Loucy (cell line): ENCODE measurements around the gene ALG14.

Source experiments
- H2AFZ ChIP-seq: fragments of 200-600 bp; sonication (generic); 2 replicates; pipeline ENCODE4 v1.6.0; 2016; ENCODE audit warnings: antibody characterized with exemption, mild to moderate bottlenecking, low read length, moderate library complexity
- H3F3A ChIP-seq: fragments of 200-600 bp; 2 replicates; pipeline ENCODE4 v1.6.0; 2016; ENCODE audit warnings: antibody characterized with exemption, low read depth, mild to moderate bottlenecking
- H3K27me3 ChIP-seq: fragments of 200-600 bp; sonication (generic); 2 replicates; pipeline ENCODE4 v1.6.1; 2014; ENCODE audit warnings: low read length, mild to moderate bottlenecking; ENCODE audit not compliant: insufficient read depth, poor library complexity, severe bottlenecking
- H3K36me3 ChIP-seq: fragments of 200-600 bp; sonication (generic); 2 replicates; pipeline ENCODE4 v1.6.1; 2016; ENCODE audit warnings: low read length; ENCODE audit not compliant: insufficient read depth
- H3K4me1 ChIP-seq: fragments of 200-600 bp; sonication (generic); 2 replicates; pipeline ENCODE4 v1.5.1; 2014; ENCODE audit warnings: low read length, mild to moderate bottlenecking; ENCODE audit not compliant: insufficient read depth, poor library complexity, severe bottlenecking
- H3K4me2 ChIP-seq: fragments of 200-600 bp; sonication (generic); 2 replicates; pipeline ENCODE4 v1.6.0; 2014; ENCODE audit warnings: antibody characterized with exemption, low read length, low read depth, mild to moderate bottlenecking; ENCODE audit not compliant: poor library complexity, severe bottlenecking
- H3K4me3 ChIP-seq: fragments of 200-600 bp; sonication (generic); 2 replicates; pipeline ENCODE4 v1.5.1; 2014; ENCODE audit warnings: low read length, mild to moderate bottlenecking, mixed read lengths; ENCODE audit not compliant: poor library complexity, severe bottlenecking
- H3K79me2 ChIP-seq: fragments of 200-600 bp; sonication (generic); 2 replicates; pipeline ENCODE4 v1.6.1; 2014; ENCODE audit warnings: low read length; ENCODE audit not compliant: insufficient read depth
- H3K9ac ChIP-seq: fragments of 200-600 bp; sonication (generic); 2 replicates; pipeline ENCODE4 v1.6.0; 2014; ENCODE audit warnings: mild to moderate bottlenecking, low read depth, low read length, moderate library complexity; ENCODE audit not compliant: poor library complexity, severe bottlenecking
- H3K9me2 ChIP-seq: fragments of 200-600 bp; sonication (generic); replicated peaks from 2 replicates; pipeline ENCODE4 v1.6.1; 2016; ENCODE audit warnings: low read depth, low read length, mixed read lengths
- H3K9me3 ChIP-seq: fragments of 200-600 bp; sonication (generic); 2 replicates; pipeline ENCODE4 v1.6.1; 2014; ENCODE audit warnings: mild to moderate bottlenecking, antibody characterized with exemption, low read length, low read depth; ENCODE audit not compliant: insufficient read depth
- H4K20me1 ChIP-seq: fragments of 200-600 bp; sonication (generic); 2 replicates; pipeline ENCODE4 v1.6.0; 2014; ENCODE audit warnings: antibody characterized with exemption, low read length, mild to moderate bottlenecking; ENCODE audit not compliant: insufficient read depth, poor library complexity, severe bottlenecking
- EZH2phosphoT487 ChIP-seq: fragments of 200-600 bp; IDR thresholded peaks from 2 replicates; pipeline ENCODE4 v1.6.1; 2018; ENCODE audit warnings: antibody characterized with exemption, mild to moderate bottlenecking, moderate library complexity, borderline replicate concordance
- TF ChIP-seq, protein P1 (sequence below): fragments of 200-600 bp; sonication (generic); conservative IDR thresholded peaks from 2 replicates; pipeline ENCODE4 v1.5.1; 2014; ENCODE audit warnings: mild to moderate bottlenecking, antibody characterized with exemption, low read length

Gene ALG14

GRCh38 chr1:94986783-94987182, 86.0 kb downstream of the ALG14 start:
- H3F3A ChIP-seq, result no peaks in the 10 kb centered on the region
- H3K36me3 ChIP-seq, result no peaks in the 10 kb centered on the region
- no peak overlapping the region for H2AFZ ChIP-seq
- no peak overlapping the region for H3K9ac ChIP-seq
- H3K79me2 ChIP-seq, result no peaks in the 10 kb centered on the region
- no peak for TF ChIP-seq EZH2phosphoT487
- TF ChIP-seq, protein P1, sequence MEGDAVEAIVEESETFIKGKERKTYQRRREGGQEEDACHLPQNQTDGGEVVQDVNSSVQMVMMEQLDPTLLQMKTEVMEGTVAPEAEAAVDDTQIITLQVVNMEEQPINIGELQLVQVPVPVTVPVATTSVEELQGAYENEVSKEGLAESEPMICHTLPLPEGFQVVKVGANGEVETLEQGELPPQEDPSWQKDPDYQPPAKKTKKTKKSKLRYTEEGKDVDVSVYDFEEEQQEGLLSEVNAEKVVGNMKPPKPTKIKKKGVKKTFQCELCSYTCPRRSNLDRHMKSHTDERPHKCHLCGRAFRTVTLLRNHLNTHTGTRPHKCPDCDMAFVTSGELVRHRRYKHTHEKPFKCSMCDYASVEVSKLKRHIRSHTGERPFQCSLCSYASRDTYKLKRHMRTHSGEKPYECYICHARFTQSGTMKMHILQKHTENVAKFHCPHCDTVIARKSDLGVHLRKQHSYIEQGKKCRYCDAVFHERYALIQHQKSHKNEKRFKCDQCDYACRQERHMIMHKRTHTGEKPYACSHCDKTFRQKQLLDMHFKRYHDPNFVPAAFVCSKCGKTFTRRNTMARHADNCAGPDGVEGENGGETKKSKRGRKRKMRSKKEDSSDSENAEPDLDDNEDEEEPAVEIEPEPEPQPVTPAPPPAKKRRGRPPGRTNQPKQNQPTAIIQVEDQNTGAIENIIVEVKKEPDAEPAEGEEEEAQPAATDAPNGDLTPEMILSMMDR, result no peak
- no peak overlapping the region for H3K4me2 ChIP-seq
- H4K20me1 ChIP-seq, result no peaks in the 10 kb centered on the region
- H3K9me3 ChIP-seq, result no peaks in the 10 kb centered on the region
- H3K27me3 ChIP-seq, result no peaks in the 10 kb centered on the region
- H3K9me2 ChIP-seq, result no peaks in the 10 kb centered on the region
- H3K4me3 ChIP-seq, result no peak overlapping the region
- peaks cover 16% of the 10 kb centered on the region for H3K4me1 ChIP-seq

DNA sequence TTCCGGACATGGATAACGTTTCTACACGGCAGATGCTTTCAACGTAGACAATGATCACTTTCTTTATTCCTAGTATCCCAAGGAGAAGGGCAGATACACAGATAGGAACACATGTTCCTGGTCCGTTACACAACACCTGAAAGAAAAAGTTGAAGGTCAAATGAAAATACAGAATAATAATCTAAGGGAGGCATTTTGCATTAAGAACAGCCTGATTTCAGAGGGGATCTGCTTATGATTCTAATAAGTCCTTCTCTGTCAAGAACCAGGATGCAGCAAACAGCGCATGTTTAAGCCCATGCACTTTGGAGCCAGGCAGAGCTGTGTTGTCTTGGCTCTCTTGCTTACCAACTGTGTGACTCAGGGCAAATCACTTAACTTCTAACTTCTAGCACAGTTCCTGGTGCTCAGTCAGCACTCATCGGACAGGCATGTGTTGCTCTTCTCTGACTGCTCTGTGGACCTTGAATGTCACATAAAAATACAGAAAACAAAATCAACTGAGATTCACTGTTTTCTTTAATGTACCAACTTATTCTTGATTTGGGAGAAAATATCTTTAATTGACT, 89.5 kb downstream of the ALG14 start:
- Histone ChIP-seq H3K27me3 (no peaks in the 10 kb centered on the region), H3F3A (peaks cover 11% of the 10 kb centered on the region), H3K79me2 (no peaks in the 10 kb centered on the region), H3K9me2 (no peaks in the 10 kb centered on the region), H3K4me2 (no peak overlapping the region), H2AFZ (no peak overlapping the region), H4K20me1 (no peaks in the 10 kb centered on the region), H3K4me1 (peaks cover 37% of the 10 kb centered on the region), H3K9me3 (no peaks in the 10 kb centered on the region), H3K36me3 (no peaks in the 10 kb centered on the region), H3K4me3 (no peak overlapping the region), H3K9ac (no peak overlapping the region)
- TF ChIP-seq, protein P1, result no peak
- no peak for TF ChIP-seq EZH2phosphoT487

DNA sequence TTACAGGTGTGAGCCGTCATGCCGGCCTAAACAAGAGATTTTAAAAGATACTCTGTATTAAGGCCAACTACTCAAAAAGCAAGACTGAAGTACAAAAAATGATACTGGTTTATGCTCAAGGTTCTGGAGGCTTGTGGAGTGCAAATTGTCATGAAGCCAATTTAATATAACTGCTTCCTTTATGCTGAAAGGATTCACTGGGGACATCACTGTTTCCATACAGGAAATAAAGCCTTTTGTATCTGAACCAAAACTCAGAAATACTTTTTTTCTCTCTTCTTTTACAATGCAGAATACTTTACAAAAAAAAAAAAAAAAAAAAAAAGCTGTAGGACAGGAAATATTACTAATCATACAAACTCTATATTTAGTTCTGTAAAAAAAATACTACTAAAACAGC, 90.4 kb downstream of the ALG14 start:
- Histone ChIP-seq H3K4me2 (no peak overlapping the region), H3K27me3 (no peaks in the 10 kb centered on the region)

More for the DNA sequence above, 90.4 kb downstream of the ALG14 start:
- Histone ChIP-seq H3K9me3 (no peaks in the 10 kb centered on the region), H3K36me3 (no peaks in the 10 kb centered on the region), H3K9me2 (no peaks in the 10 kb centered on the region), H3K4me3 (no peak overlapping the region), H3K79me2 (no peaks in the 10 kb centered on the region), H3K9ac (no peak overlapping the region), H2AFZ (no peak overlapping the region), H3F3A (peaks cover 11% of the 10 kb centered on the region), H4K20me1 (no peaks in the 10 kb centered on the region), H3K4me1 (peaks cover 31% of the 10 kb centered on the region)
- TF ChIP-seq, protein P1, result no peak
- no peak for TF ChIP-seq EZH2phosphoT487
